HCT116 (cell line): ENCODE measurements around the gene RREB1. TPM values are rescaled to one million over a fixed set of nuclear protein-coding genes. Genes with fewer than 3 reads are reported as not detected.

Experiments used
- ATAC-seq: fragments of 200-7000 bp; cut with Tn5 transposase; 2 replicates; pipeline ENCODE4 v1.9.1; 2020; ENCODE audit warnings: mild to moderate bottlenecking, moderate library complexity
- BruUV-seq: library from RNA; stranded (reverse); fragments of 400-500 nt; replicated peaks from 2 replicates; lab custom pipeline; 2021; lab: Mats Ljungman, UMichigan
- CTCF ChIA-PET: fragments of 300-600 bp; sonication (Branson Sonifier 250); formaldehyde crosslinking; loops from one replicate; lab custom pipeline; 2021; ENCODE audit warnings: antibody characterized with exemption; lab: Charles Lee
- POLR2A ChIA-PET: fragments of 300-600, 350-600 bp; sonication (Branson Sonifier 250); formaldehyde crosslinking; loops from one replicate; lab custom pipeline; 2021; ENCODE audit warnings: antibody characterized with exemption; lab: Charles Lee
- RAD21 ChIA-PET, 2 experiments: fragments of 300-600 bp; sonication (Branson Sonifier 250); formaldehyde crosslinking; loops; one replicate each; lab custom pipeline; 2023; ENCODE audit warnings: low total read pairs in 2 of 2; ENCODE audit not compliant: uncharacterized antibody in 2 of 2, unreplicated experiment in 2 of 2, low non-redundant PET in 1 of 2; lab: Charles Lee
- DNase-seq: peaks from one replicate; pipeline ENCODE4 v3.0.0-alpha.2; 2010; ENCODE audit warnings: low read depth, low spot score
- H2AFZ ChIP-seq: fragments of 200-600 bp; shearing (Covaris generic), sonication (generic); 2 replicates; pipeline ENCODE4 v1.6.1; 2017; ENCODE audit warnings: low read depth, mixed run types, mixed read lengths, antibody characterized with exemption, low read length; ENCODE audit not compliant: poor library complexity, severe bottlenecking
- H3K27ac ChIP-seq: 2 replicates; pipeline ENCODE4 v1.5.1; 2012; ENCODE audit warnings: low read depth, low read length
- H3K27me3 ChIP-seq: fragments of 200-600 bp; sonication (generic); 2 replicates; pipeline ENCODE4 v1.6.1; 2016; ENCODE audit warnings: mixed run types, low read length, mixed read lengths; ENCODE audit not compliant: insufficient read depth
- H3K36me3 ChIP-seq, 2 experiments: fragments of 200-500 bp in 1 of 2; fragments of 200-600 bp in 1 of 2; sonication (Bioruptor generic) in 1 of 2; sonication (generic) in 1 of 2; 2 replicates each; pipeline versions ENCODE4 v1.5.1 to v1.6.1; 2014 to 2016; ENCODE audit warnings: low read length in 2 of 2, inconsistent platforms in 1 of 2, mixed read lengths in 1 of 2, mixed run types in 1 of 2; ENCODE audit not compliant: insufficient read depth in 2 of 2, control insufficient read depth in 1 of 2
- H3K4me1 ChIP-seq, 2 experiments: fragments of 200-600 bp in 1 of 2; sonication (generic) in 1 of 2; 2 replicates each; pipeline versions ENCODE4 v1.5.1 to v1.6.1; 2012 to 2017; ENCODE audit warnings: low read length in 2 of 2, inconsistent platforms in 1 of 2, mild to moderate bottlenecking in 1 of 2, mixed read lengths in 1 of 2, mixed run types in 1 of 2, moderate library complexity in 1 of 2; ENCODE audit not compliant: insufficient read depth in 2 of 2, control insufficient read depth in 1 of 2
- H3K4me2 ChIP-seq: fragments of 200-600 bp; sonication (generic); 2 replicates; pipeline ENCODE4 v1.6.1; 2017; ENCODE audit warnings: mixed run types, low read length, mixed read lengths
- H3K4me3 ChIP-seq, 2 experiments: fragments of 200-600 bp in 1 of 2; sonication (generic) in 1 of 2; replicated peaks in 1 of 2; 2 replicates each; pipeline ENCODE4 v1.5.1; 2011 to 2016; ENCODE audit warnings: low read length in 2 of 2, control low read depth in 1 of 2, low read depth in 1 of 2, mild to moderate bottlenecking in 1 of 2, mixed read lengths in 1 of 2, mixed run types in 1 of 2
- H3K79me2 ChIP-seq: fragments of 200-600 bp; sonication (generic); 2 replicates; pipeline ENCODE4 v1.6.1; 2017; ENCODE audit warnings: mild to moderate bottlenecking, mixed run types, low read length, moderate library complexity, mixed read lengths; ENCODE audit not compliant: insufficient read depth
- H3K9ac ChIP-seq: fragments of 200-600 bp; sonication (generic); 2 replicates; pipeline ENCODE4 v1.6.1; 2016; ENCODE audit warnings: low read length, mixed read lengths
- H3K9me2 ChIP-seq: fragments of 200-600 bp; sonication (generic), shearing (Covaris generic); 2 replicates; pipeline ENCODE4 v1.6.1; 2017; ENCODE audit warnings: mixed run types, mild to moderate bottlenecking, moderate library complexity; ENCODE audit not compliant: insufficient read depth
- H3K9me3 ChIP-seq, 2 experiments: fragments of 200-500 bp in 1 of 2; fragments of 200-600 bp in 1 of 2; sonication (Bioruptor generic) in 1 of 2; sonication (generic) in 1 of 2; 2 replicates each; pipeline ENCODE4 v1.6.1; 2014 to 2017; ENCODE audit warnings: low read length in 2 of 2, mixed read lengths in 2 of 2, inconsistent platforms in 1 of 2, low read depth in 1 of 2, mild to moderate bottlenecking in 1 of 2, mixed run types in 1 of 2, moderate library complexity in 1 of 2; ENCODE audit not compliant: control insufficient read depth in 1 of 2, insufficient read depth in 1 of 2
- H4K20me1 ChIP-seq: fragments of 200-600 bp; sonication (generic), shearing (Covaris generic); 2 replicates; pipeline ENCODE4 v1.6.1; 2017; ENCODE audit warnings: mixed run types, mild to moderate bottlenecking, moderate library complexity; ENCODE audit not compliant: insufficient read depth
- CEBPB ChIP-seq: IDR thresholded peaks from 2 replicates; pipeline ENCODE4 v1.6.1; 2012; ENCODE audit warnings: low read depth
- MAX ChIP-seq: IDR thresholded peaks from 2 replicates; pipeline ENCODE4 v1.6.1; 2012
- POLR2A ChIP-seq: IDR thresholded peaks from 2 replicates; pipeline ENCODE4 v1.7.0; 2011; ENCODE audit warnings: borderline replicate concordance; ENCODE audit not compliant: insufficient read depth, insufficient read length; ENCODE audit errors: extremely low read depth
- POLR2AphosphoS5 ChIP-seq: IDR thresholded peaks from 2 replicates; pipeline ENCODE4 v1.6.1; 2011; ENCODE audit warnings: mild to moderate bottlenecking, low read depth, low read length, moderate library complexity
- RAD21 ChIP-seq: IDR thresholded peaks from 2 replicates; pipeline ENCODE4 v1.6.1; 2012; ENCODE audit warnings: low read depth, mild to moderate bottlenecking
- SP1 ChIP-seq: IDR thresholded peaks from 2 replicates; pipeline ENCODE4 v1.6.1; 2012; ENCODE audit warnings: low read depth
- SRF ChIP-seq: IDR thresholded peaks from 2 replicates; pipeline ENCODE4 v1.6.1; 2012; ENCODE audit warnings: low read depth
- TCF7L2 ChIP-seq: IDR thresholded peaks from 2 replicates; pipeline ENCODE4 v1.7.0; 2011; ENCODE audit warnings: borderline replicate concordance, inconsistent platforms; ENCODE audit not compliant: insufficient read depth, insufficient read length; ENCODE audit errors: extremely low read depth
- YY1 ChIP-seq: IDR thresholded peaks from 2 replicates; pipeline ENCODE4 v1.6.1; 2011; ENCODE audit warnings: low read length, low read depth, moderate library complexity, mild to moderate bottlenecking; ENCODE audit not compliant: insufficient replicate concordance; ENCODE audit errors: extremely low read depth
- ZFX ChIP-seq: fragments of 450-650 bp; IDR thresholded peaks from 2 replicates; pipeline ENCODE4 v1.6.1; 2017
- intact Hi-C: fragments of 100-400 bp; cut with micrococcal nuclease; formaldehyde crosslinking; loops from 2 replicates; pipeline ENCODE4 v1.10.0; 2022
- total RNA-seq: library from RNA; stranded (reverse); gene quantifications from one replicate; pipeline ENCODE4 v1.2.1, GENCODE V29; 2021; ENCODE audit not compliant: unreplicated experiment

The RREB1 gene
- total RNA-seq, 1 experiment from 2014 or later: 47.9 TPM

GRCh38 chr6:7229376-7230326 lies 121.9 kb downstream of the RREB1 start (continued):
- TF ChIP-seq SP1 (no peak), RAD21 (no peak), CEBPB (no peak), POLR2A (no peak), POLR2AphosphoS5 (no peak), ZFX (no peak), TCF7L2 (no peak), YY1 (no peak), MAX (no peak)

DNA sequence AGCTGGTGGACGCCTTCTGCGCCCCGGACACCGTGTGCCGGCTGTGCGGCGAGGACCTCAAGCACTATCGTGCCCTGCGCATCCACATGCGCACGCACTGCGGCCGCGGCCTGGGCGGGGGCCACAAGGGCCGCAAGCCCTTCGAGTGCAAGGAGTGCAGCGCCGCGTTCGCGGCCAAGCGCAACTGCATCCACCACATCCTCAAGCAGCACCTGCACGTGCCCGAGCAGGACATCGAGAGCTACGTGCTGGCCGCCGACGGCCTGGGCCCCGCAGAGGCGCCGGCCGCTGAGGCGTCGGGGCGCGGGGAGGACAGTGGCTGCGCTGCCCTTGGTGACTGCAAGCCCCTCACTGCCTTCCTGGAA lies 122.5 kb downstream of the RREB1 start:
- H3K4me3 ChIP-seq: no peak overlapping the region
- no peak overlapping the region for H3K9ac ChIP-seq
- no peaks in the 10 kb centered on the region for H3K79me2 ChIP-seq
- peaks cover 4 to 8% of the 10 kb centered on the region in 2 experiments for H3K4me1 ChIP-seq
- H3K36me3 ChIP-seq: peaks cover 14 to 26% of the 10 kb centered on the region in 2 experiments; a peak in 3 of 4 replicates
- H3K9me2 ChIP-seq: no peaks in the 10 kb centered on the region
- ATAC-seq (no peak), DNase-seq (no peak)
- no peaks in the 10 kb centered on the region for H4K20me1 ChIP-seq
- H3K9me3 ChIP-seq: no peaks in the 10 kb centered on the region
- ChIA-PET POLR2A (no interaction called here), CTCF (no interaction called here), RAD21 (no interaction called here)
- H3K27me3 ChIP-seq: no peaks in the 10 kb centered on the region
- H2AFZ ChIP-seq: no peak overlapping the region
- intact Hi-C loops: loop anchor here (10.0 kb wide), 2 partner anchors 126 to 446 kb away; partner anchors contain the start of gene RREB1
- no peak overlapping the region for H3K27ac ChIP-seq
- H3K4me2 ChIP-seq: no peak overlapping the region
- BruUV-seq: no TSS peak
- TF ChIP-seq TCF7L2: no peak
- no peak for TF ChIP-seq ZFX
- no peak for TF ChIP-seq MAX
- no peak for TF ChIP-seq POLR2A
- TF ChIP-seq SRF: no peak
